ENCODE results near the gene AMZ1. TPM values are rescaled to one million over a fixed set of nuclear protein-coding genes. Genes with fewer than 3 reads are reported as not detected.

Gene AMZ1
- total RNA-seq, 1 donor: 14.2 TPM

DNA sequence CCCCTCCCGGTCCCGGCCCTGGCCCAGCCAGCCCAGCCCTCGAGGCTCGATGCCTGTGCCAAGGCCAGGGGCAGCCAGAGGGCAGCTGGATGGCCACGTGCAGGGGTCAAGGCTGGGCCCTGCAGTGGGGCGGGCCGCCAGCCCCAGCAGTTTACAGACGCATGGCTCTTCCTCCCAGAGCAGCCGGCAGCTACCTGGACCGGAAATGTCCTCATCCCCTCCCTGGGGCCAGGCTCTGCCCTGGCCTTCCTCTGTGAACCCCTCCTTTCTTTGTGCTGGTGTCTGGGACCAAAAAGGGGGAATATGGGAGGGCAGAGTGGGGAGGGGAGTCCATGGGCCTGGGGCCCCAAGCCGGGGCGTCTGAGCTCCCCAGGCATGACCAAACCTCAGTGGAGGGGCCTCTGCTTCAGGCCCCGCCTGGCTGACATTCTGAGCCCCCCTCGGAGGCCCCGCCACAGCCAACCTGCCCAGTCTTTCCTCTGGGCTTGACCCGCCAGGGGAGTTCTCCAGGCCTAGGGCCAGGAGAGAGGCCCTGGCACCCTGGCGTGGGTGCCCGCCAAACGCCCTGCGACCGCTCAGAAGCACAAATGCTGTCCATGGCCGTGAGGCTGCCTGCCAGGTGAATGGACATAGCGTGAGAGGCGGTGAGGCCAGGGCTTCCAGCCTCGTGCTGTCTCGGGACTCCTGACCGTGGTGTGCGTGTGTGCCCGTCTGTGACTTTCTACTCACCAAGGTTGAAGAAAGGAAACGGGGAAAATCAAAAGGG is 24.7 kb upstream of the AMZ1 start:
- no peak overlapping the region for H3K4me3 ChIP-seq (ENCODE audit: low read depth, low read length)
- DNase-seq (ENCODE audit: low read depth): no peak
- TF ChIP-seq, protein P1, sequence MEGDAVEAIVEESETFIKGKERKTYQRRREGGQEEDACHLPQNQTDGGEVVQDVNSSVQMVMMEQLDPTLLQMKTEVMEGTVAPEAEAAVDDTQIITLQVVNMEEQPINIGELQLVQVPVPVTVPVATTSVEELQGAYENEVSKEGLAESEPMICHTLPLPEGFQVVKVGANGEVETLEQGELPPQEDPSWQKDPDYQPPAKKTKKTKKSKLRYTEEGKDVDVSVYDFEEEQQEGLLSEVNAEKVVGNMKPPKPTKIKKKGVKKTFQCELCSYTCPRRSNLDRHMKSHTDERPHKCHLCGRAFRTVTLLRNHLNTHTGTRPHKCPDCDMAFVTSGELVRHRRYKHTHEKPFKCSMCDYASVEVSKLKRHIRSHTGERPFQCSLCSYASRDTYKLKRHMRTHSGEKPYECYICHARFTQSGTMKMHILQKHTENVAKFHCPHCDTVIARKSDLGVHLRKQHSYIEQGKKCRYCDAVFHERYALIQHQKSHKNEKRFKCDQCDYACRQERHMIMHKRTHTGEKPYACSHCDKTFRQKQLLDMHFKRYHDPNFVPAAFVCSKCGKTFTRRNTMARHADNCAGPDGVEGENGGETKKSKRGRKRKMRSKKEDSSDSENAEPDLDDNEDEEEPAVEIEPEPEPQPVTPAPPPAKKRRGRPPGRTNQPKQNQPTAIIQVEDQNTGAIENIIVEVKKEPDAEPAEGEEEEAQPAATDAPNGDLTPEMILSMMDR (IDR thresholded peaks at IDR 0.05; ENCODE audit: insufficient read depth, low read depth, low read length): no peak

DNA sequence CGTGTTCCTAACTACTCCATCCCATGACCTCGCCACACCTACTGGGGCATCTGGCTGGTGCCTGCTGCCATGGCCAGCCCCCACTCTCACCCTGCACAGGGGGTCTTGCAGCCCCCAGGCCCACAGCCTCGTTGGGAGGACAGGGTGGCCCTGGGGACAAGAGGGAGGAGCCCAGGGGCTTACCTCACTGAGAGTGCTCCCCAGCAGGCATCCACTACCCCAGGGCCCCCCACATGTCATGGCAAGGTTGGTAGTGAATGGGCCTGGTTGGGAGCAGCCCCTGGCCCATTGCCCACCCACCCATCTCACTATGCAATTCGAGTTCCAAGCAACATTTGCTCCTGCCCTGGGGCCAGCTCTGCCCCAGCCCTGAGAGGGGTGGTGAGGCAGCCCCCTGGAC is 24.0 kb upstream of the AMZ1 start:
- TF ChIP-seq, protein P1 (IDR thresholded peaks at IDR 0.05; ENCODE audit: insufficient read depth, low read depth, low read length): no peak
- DNase-seq (ENCODE audit: low read depth): no peak
- H3K4me3 ChIP-seq (ENCODE audit: low read depth, low read length): no peak overlapping the region

DNA sequence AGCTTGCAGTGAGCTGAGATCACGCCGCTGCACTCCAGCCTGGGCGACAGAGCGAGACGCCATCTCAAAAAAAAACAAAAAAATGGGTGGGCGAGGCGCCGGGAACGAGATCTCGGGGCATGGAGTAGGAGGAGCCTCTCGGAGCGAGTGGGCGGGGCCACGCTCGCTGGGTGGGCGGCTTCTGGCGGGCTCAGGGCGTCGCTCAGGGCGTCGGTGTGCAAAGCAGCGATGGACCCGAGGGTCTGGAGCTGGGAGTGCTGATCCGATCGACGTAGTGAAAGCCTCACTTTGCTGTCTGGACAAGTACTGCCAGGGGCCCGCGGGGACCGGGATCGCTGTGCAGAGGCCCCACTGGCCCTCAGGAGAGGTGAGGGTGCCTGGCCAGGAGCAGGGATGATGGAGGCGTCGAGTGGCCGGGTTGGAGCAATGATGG is 22.6 kb upstream of the AMZ1 start:
- peak overlapping the region; percentile 21 for H3K4me3 ChIP-seq (ENCODE audit: low read depth, low read length)
- DNase-seq (ENCODE audit: low read depth): no peak
- TF ChIP-seq, protein P1 (IDR thresholded peaks at IDR 0.05; ENCODE audit: insufficient read depth, low read depth, low read length): no peak

DNA sequence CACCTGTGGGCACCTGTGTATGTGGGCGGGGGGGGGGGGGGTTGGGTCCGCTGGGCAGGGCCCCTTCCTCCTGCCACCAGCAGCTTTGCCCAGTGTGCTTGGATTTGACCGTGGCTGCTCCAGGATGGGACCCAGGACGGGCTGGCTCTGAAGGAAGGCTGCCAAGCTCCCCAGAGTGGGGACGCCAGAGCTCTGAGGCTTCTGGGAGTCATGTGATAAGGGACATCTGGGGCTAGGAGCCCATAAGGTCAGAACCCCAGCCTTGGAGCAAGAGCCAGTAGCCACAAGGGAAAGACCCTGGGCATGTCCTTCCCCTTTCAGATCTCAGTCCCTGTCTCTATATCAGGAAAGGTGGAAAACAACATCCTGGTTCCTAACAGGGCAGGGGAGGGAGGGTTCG is 21.8 kb upstream of the AMZ1 start:
- DNase-seq (ENCODE audit: low read depth): no peak
- no peak overlapping the region for H3K4me3 ChIP-seq (ENCODE audit: low read depth, low read length)
- TF ChIP-seq, protein P1 (IDR thresholded peaks at IDR 0.05; ENCODE audit: insufficient read depth, low read depth, low read length): no peak

DNA sequence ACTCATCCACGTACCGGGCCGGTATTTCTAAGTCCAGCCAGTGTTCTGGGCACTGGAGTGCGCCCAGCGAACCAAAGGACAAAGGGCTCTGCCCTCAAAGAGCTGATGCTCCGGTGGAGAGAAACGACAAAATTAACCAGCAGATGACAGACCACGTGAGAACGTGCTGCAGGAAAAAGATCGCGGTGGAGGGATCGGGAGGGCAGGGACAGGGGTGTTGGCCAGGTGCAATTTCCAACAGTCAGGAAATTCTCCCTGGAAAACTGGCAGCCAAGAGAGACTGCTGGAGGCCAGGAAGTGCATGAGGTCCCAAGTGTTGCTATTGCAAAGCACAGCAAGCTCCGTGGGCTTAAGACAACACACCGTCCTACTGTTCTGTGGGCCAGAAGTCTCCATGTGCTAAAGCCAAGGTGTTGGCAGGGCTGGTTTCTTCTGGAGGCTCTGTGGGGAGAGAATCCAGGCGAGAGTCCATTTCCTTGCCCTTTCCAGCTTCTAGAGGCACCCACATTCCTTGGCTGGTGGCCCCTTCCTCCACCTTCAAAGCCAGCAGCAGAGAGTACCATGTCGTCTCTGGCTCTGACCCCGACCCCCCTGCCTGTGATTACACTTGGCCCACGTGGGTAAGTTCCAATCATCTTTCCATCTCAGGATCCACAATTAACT is 21.3 kb upstream of the AMZ1 start:
- no peak overlapping the region for H3K4me3 ChIP-seq (ENCODE audit: low read depth, low read length)
- DNase-seq (ENCODE audit: low read depth): no peak
- TF ChIP-seq, protein P1 (IDR thresholded peaks at IDR 0.05; ENCODE audit: insufficient read depth, low read depth, low read length): no peak

DNA sequence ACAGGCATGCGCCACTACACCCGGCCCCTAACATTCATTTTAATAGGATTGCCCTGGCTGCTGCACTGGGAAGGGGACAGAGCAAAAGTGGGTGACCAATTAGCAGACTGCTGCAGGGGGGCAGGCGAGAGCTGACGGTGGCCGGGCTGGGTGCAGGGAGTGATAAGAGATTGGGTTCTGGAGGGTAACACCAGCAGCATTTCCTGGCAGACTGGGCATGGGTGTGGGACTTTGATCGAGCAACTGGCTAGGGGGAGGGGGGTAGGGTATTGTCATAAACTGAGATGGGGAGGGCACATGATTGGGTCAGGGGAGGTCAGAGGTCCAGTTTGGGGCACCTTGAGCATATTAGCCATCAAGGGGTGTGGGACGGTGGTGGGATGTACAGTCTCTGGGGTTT is 20.2 kb upstream of the AMZ1 start:
- DNase-seq (ENCODE audit: low read depth): no peak
- TF ChIP-seq, protein P1 (IDR thresholded peaks at IDR 0.05; ENCODE audit: insufficient read depth, low read depth, low read length): no peak
- H3K4me3 ChIP-seq (ENCODE audit: low read depth, low read length): no peak overlapping the region
